ENCODE measurements around the gene NTN1. TPM values are rescaled to one million over a fixed set of nuclear protein-coding genes. Genes with fewer than 3 reads are reported as not detected.

Gene NTN1
- total and polyA plus RNA-seq, 7 donors, result 0.38 to 2.1 (median 0.85) TPM

DNA sequence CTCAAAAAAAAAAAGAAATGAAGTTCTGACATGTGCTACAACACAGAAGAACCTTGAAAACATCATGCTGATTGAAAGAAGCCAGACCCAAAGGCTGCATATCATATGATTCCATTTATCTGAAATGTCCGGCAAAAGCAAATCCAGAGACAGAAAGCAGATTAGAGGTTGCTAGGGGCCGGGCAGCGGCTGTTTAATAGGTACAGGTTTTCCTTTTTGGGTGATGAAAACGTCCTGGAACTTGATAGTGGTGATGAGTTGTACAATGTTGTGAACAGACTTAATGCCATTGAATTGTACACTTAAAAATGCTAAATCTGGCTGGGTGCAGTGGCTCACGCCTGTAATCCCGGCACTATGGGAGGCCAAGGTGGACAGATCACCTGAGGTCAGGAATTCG is 166.5 kb downstream of the NTN1 start:
- Histone ChIP-seq H3K4me3 (no peak overlapping the region), H3K27ac (no peak overlapping the region), H3K36me3 (ENCODE audit: insufficient read depth in 1 of 2, low read depth in 1 of 2) (no peaks in the 10 kb centered on the region), H3K9me3 (no peaks in the 10 kb centered on the region), H3K27me3 (ENCODE audit: insufficient read depth in 3 of 3, low read length in 2 of 3) (no peaks in the 10 kb centered on the region), H3K4me1 (no peaks in the 10 kb centered on the region)
- intact Hi-C loops (cut with DNase I), result no loop called here
- TF ChIP-seq, protein P1, sequence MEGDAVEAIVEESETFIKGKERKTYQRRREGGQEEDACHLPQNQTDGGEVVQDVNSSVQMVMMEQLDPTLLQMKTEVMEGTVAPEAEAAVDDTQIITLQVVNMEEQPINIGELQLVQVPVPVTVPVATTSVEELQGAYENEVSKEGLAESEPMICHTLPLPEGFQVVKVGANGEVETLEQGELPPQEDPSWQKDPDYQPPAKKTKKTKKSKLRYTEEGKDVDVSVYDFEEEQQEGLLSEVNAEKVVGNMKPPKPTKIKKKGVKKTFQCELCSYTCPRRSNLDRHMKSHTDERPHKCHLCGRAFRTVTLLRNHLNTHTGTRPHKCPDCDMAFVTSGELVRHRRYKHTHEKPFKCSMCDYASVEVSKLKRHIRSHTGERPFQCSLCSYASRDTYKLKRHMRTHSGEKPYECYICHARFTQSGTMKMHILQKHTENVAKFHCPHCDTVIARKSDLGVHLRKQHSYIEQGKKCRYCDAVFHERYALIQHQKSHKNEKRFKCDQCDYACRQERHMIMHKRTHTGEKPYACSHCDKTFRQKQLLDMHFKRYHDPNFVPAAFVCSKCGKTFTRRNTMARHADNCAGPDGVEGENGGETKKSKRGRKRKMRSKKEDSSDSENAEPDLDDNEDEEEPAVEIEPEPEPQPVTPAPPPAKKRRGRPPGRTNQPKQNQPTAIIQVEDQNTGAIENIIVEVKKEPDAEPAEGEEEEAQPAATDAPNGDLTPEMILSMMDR (IDR thresholded peaks at IDR 0.05), result no peak
- DNase-seq (no peak), ATAC-seq (no peak)
- 83 to 90% (median 87%) methylated on average over 7 of the region's 7 CpGs for WGBS, 3 donors

GRCh38 chr17:9188367-9188766 is 167.1 kb downstream of the NTN1 start:
- H3K27me3 ChIP-seq (ENCODE audit: insufficient read depth in 3 of 3, low read length in 2 of 3), result no peaks in the 10 kb centered on the region
- intact Hi-C loops (cut with DNase I), result no loop called here
- ATAC-seq, result no peak
- TF ChIP-seq, protein P1 (IDR thresholded peaks at IDR 0.05), result no peak
- no peak overlapping the region for H3K27ac ChIP-seq
- no peaks in the 10 kb centered on the region for H3K4me1 ChIP-seq
- H3K9me3 ChIP-seq, result no peaks in the 10 kb centered on the region
- H3K36me3 ChIP-seq (ENCODE audit: insufficient read depth in 1 of 2, low read depth in 1 of 2), result no peaks in the 10 kb centered on the region
- H3K4me3 ChIP-seq, result no peak overlapping the region
- 91 to 94% (median 92%) methylated on average over 5 of the region's 5 CpGs for WGBS, 3 donors
- no peak for DNase-seq

GRCh38 chr17:9189870-9190269 is 168.6 kb downstream of the NTN1 start:
- ATAC-seq, result no peak
- intact Hi-C loops (cut with DNase I), result no loop called here
- H3K4me3 ChIP-seq, result no peak overlapping the region
- H3K27ac ChIP-seq, result no peak overlapping the region
- H3K4me1 ChIP-seq, result no peaks in the 10 kb centered on the region
- DNase-seq, result no peak
- H3K9me3 ChIP-seq, result no peaks in the 10 kb centered on the region
- TF ChIP-seq, protein P1 (IDR thresholded peaks at IDR 0.05), result no peak
- no peaks in the 10 kb centered on the region for H3K36me3 ChIP-seq (ENCODE audit: insufficient read depth in 1 of 2, low read depth in 1 of 2)
- H3K27me3 ChIP-seq (ENCODE audit: insufficient read depth in 3 of 3, low read length in 2 of 3), result no peaks in the 10 kb centered on the region
- 81 to 86% (median 83%) methylated on average over 3 of the region's 3 CpGs for WGBS, 3 donors

DNA sequence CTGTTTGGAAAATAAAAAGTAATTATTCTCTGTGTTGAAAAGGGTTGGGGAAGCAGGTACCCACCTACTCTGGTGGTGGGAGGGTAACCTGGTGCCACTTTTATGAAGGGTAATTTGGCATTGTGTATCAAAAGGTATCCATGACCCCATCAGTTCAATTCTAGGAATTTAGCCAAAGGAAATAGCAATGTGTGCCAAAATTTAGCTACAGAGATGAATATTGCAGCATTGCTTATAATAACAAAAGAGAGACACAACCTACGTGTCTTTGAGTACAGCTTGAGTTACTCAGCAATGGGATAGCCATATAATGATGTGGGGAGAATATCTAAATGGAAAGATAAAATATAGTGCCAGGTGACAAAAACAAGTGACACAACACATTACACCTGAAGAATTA is 170.7 kb downstream of the NTN1 start:
- no peak overlapping the region for H3K4me3 ChIP-seq
- TF ChIP-seq, protein P1 (IDR thresholded peaks at IDR 0.05), result no peak
- no peak for DNase-seq
- WGBS, 3 donors, result 55 to 68% (median 62%) methylated on average over 1 of the region's 1 CpG
- no peaks in the 10 kb centered on the region for H3K9me3 ChIP-seq
- intact Hi-C loops (cut with DNase I), result no loop called here
- H3K36me3 ChIP-seq (ENCODE audit: insufficient read depth in 1 of 2, low read depth in 1 of 2), result no peaks in the 10 kb centered on the region
- H3K27me3 ChIP-seq (ENCODE audit: insufficient read depth in 3 of 3, low read length in 2 of 3), result no peaks in the 10 kb centered on the region
- H3K4me1 ChIP-seq, result no peaks in the 10 kb centered on the region
- no peak overlapping the region for H3K27ac ChIP-seq
- no peak for ATAC-seq

GRCh38 chr17:9195411-9195810 is 174.1 kb downstream of the NTN1 start:
- Histone ChIP-seq H3K27me3 (ENCODE audit: insufficient read depth in 3 of 3, low read length in 2 of 3) (no peaks in the 10 kb centered on the region), H3K27ac (no peak overlapping the region), H3K9me3 (no peaks in the 10 kb centered on the region), H3K4me1 (peaks cover 8% of the 10 kb centered on the region), H3K36me3 (ENCODE audit: insufficient read depth in 1 of 2, low read depth in 1 of 2) (no peaks in the 10 kb centered on the region), H3K4me3 (no peak overlapping the region)
- WGBS, 3 donors, result 76 to 80% (median 77%) methylated on average over 6 of the region's 6 CpGs
- intact Hi-C loops (cut with DNase I), result no loop called here
- ATAC-seq (no peak), DNase-seq (no peak)
- TF ChIP-seq, protein P1 (IDR thresholded peaks at IDR 0.05), result no peak
